ENCODE results near the gene CIRBP.

CIRBP gene

GRCh38 chr19:1255186-1256161 lies 13.7 kb upstream of the CIRBP start:
- Histone ChIP-seq H3K36me3 (peaks cover 38 to 62% (median 56%) of the 10 kb centered on the region in 3 donors), H3K27ac (peak overlapping the region; percentile 98), H3K4me3 (no peak overlapping the region), H3K4me1 (peaks cover 7 to 80% (median 73%) of the 10 kb centered on the region in 4 donors), H3K9me3 (no peaks in the 10 kb centered on the region), H3K27me3 (no peaks in the 10 kb centered on the region)
- intact Hi-C loops (cut with DNase I; ENCODE audit: low total_unique reads), result no loop called here
- no peak for TF ChIP-seq CTCF (IDR thresholded peaks at IDR 0.05)
- no peak for DNase-seq

GRCh38 chr19:1256646-1257474 lies 12.3 kb upstream of the CIRBP start:
- intact Hi-C loops (cut with DNase I; ENCODE audit: low total_unique reads), result no loop called here
- TF ChIP-seq CTCF (IDR thresholded peaks at IDR 0.05), result no peak
- Histone ChIP-seq H3K27me3 (no peaks in the 10 kb centered on the region), H3K27ac (peak overlapping the region; percentile 95 to 98), H3K36me3 (peaks cover 34 to 52% (median 50%) of the 10 kb centered on the region in 3 donors), H3K4me3 (no peak overlapping the region), H3K4me1 (peaks cover 12 to 86% (median 78%) of the 10 kb centered on the region in 4 donors), H3K9me3 (no peaks in the 10 kb centered on the region)
- DNase-seq, result no peak

- intact Hi-C loops (cut with DNase I; ENCODE audit: low total_unique reads), result no loop called here
- no peaks in the 10 kb centered on the region for H3K9me3 ChIP-seq
- H3K4me3 ChIP-seq, result no peak overlapping the region
- H3K27me3 ChIP-seq, result no peaks in the 10 kb centered on the region
- no peak for DNase-seq
- TF ChIP-seq CTCF (IDR thresholded peaks at IDR 0.05), result no peak
- peaks cover 33 to 50% (median 47%) of the 10 kb centered on the region in 3 donors for H3K36me3 ChIP-seq
- peak overlapping the region; percentile 93 to 95 for H3K27ac ChIP-seq
- H3K4me1 ChIP-seq, result peaks cover 17 to 86% (median 82%) of the 10 kb centered on the region in 4 donors
Measured at GRCh38 chr19:1257475-1258162, 11.5 kb upstream of the CIRBP start.

DNA sequence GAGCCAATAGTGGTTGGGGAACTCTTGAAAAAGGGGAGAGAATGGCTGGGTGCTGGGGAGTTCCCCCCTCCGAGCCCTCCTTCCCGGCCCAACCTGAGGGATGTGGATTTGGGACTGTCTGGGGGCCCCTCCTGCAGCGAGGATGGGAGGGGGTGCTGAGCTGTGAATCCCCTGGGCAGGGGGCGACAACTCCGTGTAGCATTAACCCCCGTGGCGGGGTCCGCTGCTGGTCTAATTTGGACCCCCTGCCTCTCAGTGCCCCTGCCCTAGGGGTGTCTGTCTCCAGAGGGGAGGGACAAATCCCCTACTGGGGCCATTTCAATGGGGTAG lies 11.0 kb upstream of the CIRBP start:
- Histone ChIP-seq H3K27ac (peak overlapping the region; percentile 93 to 95), H3K9me3 (no peaks in the 10 kb centered on the region), H3K4me3 (no peak overlapping the region), H3K4me1 (peaks cover 17 to 88% (median 85%) of the 10 kb centered on the region in 4 donors), H3K27me3 (no peaks in the 10 kb centered on the region), H3K36me3 (peaks cover 33 to 50% (median 47%) of the 10 kb centered on the region in 3 donors)
- DNase-seq, result no peak
- intact Hi-C loops (cut with DNase I; ENCODE audit: low total_unique reads), result no loop called here
- TF ChIP-seq CTCF (IDR thresholded peaks at IDR 0.05), result no peak

DNA sequence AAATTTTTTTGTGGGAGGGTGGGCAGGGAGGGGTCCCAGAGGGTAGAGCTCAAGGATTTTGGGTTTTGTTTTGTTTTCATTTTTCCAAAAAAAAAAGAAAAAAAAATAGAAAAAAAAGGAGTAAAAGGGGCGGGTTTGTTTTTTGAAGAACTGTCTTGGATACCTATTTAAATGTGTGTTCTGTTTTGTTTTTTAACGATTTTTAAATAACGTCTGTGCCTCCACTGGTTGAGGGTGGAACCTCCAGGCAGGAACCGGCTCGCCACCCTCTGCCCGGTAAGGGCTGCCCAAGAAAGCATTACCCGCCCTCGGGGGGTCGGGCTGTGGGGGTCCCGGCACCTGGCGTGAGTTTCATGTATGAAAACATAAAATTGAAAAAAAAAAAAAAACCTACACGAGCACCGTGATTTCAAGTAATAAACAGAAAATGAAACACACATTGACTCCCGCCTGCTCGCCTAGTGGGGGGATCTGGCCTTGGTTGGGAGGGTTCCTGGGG lies 10.4 kb upstream of the CIRBP start:
- peak overlapping the region; percentile 13 to 31 for H3K4me3 ChIP-seq
- no peaks in the 10 kb centered on the region for H3K27me3 ChIP-seq
- no peaks in the 10 kb centered on the region for H3K9me3 ChIP-seq
- intact Hi-C loops (cut with DNase I; ENCODE audit: low total_unique reads), result no loop called here
- DNase-seq, result no peak
- H3K36me3 ChIP-seq, result peaks cover 33 to 48% (median 46%) of the 10 kb centered on the region in 3 donors
- H3K4me1 ChIP-seq, result peaks cover 15 to 86% (median 80%) of the 10 kb centered on the region in 4 donors
- H3K27ac ChIP-seq, result peak overlapping the region; percentile 93 to 95
- no peak for TF ChIP-seq CTCF (IDR thresholded peaks at IDR 0.05)
